HG03060 (cell line): ENCODE results near the gene SLC22A15.
"Not testable (repeated sequence)": the region's sequence is repeated elsewhere in the genome, so short reads cannot be mapped to it uniquely, and the experiment has no call there.

Experiments used
- ATAC-seq: cut with Tn5 transposase; IDR thresholded peaks from one replicate; pipeline ENCODE4 v1.9.1; 2021; ENCODE audit warnings: low read depth, moderate number of reproducible peaks; ENCODE audit not compliant: unreplicated experiment

The SLC22A15 gene

GRCh38 chr1:115976062-115976920 is at the start of gene SLC22A15:
Gene SLC22A15, plus strand, starts transcription at chr1:115976513. Its CDS starts 115 bp downstream, at chr1:115976628.
- ATAC-seq = no peak

- ATAC-seq = no peak
Observed at GRCh38 chr1:115927971-115928370, 48.3 kb upstream of the SLC22A15 start.

DNA sequence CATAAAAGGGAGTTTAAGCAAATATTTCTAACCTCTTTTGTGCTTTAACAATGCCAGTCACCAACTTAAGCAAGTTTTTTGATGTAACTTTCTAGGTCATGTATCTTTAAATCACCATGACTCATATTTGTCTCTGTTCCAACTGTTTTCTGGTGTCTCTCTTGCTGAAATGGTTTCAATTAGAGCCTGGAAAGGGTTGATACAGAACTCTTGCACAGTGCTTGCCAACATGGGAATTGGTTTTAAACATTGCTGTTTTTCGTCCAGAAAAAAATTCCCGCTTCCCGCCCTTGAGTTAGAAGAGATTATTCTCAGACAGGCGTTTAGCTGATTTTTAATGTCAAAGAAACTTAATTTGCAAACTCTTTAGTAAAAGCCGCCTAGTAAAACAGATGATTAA is 46.4 kb upstream of the SLC22A15 start:
- no peak for ATAC-seq

DNA sequence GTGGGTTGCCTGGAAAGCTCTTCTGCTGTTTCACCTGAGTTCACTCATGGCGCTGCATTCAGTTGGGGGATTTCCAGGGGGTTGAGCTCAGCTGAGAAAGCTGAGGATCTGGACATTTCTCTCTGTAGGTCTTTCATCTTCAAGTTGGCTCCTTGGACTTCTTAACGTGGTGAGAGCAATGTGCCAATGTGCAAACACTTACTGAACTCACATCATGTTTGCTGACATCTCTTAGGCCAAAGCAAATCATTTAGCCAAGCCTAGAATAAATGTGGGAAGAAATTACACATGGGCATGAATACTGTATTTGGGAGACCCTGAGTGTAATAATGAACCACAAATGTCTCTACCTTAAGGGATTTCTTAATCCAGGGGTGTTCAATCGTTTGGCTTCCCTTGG is 42.7 kb upstream of the SLC22A15 start:
- no peak for ATAC-seq

- no peak for ATAC-seq
Observed at GRCh38 chr1:115939455-115939854, 36.9 kb upstream of the SLC22A15 start.

DNA sequence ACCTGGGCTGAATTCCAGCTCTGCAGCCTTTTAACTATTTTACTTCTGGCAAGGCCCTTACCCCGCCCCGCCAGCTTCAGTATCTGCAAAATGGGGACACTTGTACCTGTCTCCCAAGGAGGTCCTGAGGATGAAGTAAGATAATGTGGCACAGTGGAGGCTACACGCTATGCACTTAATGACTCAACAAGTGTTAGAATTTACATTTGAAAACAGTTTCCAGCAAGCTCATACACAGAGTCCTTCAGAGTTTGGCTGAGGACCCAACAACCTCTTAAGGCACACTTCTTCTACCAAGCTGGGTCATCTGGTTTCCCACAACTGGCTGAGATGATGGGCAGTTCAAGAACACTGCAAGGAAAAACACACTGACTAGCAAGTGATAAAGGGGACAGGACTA is 30.2 kb upstream of the SLC22A15 start:
- no peak for ATAC-seq

DNA sequence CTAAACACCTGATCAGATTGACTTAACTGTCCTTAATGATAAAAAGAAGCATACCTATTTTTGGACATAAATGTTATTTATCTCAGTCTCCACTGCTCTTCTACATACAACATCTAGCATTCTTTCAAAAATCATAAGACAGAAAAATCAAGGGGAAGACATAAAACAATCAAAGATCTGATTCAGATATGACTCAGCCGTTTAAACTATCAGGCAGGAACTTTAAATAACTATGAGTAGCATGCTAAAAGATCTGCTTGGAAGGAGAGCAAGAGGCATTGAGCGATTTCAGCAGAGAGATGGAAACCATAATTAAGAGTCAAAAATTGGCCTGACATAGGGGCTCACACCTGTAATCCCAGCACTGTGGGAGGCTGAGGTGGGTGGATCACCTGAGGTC is 27.2 kb upstream of the SLC22A15 start:
- no peak for ATAC-seq

- no peak for ATAC-seq
Observed at GRCh38 chr1:115951560-115951959, 24.8 kb upstream of the SLC22A15 start.

DNA sequence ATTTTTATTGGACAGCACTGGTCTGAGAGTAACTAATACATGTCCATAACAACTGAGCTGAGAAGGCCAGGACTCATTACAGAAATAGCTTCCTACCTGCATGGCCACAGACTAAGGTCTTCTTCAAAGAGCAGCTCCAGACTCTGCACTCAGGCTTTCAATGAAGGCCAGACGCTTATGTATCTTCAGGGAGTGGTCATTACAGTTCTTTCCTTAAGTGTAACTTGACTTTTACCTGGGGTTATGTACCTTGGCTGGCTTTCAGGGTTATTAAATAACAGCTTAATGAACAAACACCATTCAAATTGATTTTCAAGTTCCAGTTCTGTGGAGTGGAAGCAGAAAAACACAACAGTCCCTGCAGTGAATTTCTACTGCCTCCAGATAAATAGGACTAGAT is 23.8 kb upstream of the SLC22A15 start:
- ATAC-seq = no peak

- no peak for ATAC-seq
Observed at GRCh38 chr1:115953180-115953579, 23.1 kb upstream of the SLC22A15 start.

- ATAC-seq = no peak
Observed at GRCh38 chr1:115954684-115955083, 21.6 kb upstream of the SLC22A15 start.

GRCh38 chr1:115955228-115955627 is 21.1 kb upstream of the SLC22A15 start:
- no peak for ATAC-seq

DNA sequence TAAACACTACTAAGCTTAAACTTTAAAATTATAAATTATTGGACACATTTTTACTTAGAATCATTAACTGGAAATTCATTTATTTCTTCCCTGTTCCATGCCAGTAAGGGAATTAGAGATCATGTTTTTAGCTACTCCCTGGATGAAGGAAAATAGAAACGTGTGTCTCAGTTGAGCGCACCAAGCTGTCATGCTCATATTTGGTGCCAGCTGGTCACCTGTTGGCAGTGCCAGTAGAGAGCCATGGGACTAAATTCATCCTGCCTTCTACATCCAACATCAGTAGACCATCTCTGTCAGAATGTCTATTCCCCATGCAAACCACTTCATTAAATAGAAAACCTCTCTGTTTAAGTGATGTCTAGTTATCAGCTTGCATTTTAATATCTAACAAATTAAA is 17.4 kb upstream of the SLC22A15 start:
- ATAC-seq = no peak

DNA sequence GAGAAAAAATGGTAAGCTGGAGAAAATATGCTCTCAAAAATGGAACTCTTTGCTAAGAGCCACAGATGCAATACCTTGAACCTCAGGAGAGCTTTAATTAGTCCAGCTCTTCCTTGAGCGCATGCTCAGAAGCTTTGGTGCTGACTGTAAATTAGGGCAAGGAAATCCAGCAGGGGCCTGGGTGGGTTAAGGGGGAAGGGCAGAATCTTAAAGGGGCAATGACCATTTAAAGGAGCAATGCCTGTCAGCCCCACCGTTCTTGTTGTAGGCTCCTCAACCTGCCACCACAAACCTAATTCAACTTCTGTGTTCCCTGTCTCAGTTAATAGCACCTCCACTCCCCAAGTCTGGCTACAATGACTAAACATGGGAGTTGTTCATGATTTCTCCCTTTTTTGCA is 6.8 kb upstream of the SLC22A15 start:
- ATAC-seq = no peak

DNA sequence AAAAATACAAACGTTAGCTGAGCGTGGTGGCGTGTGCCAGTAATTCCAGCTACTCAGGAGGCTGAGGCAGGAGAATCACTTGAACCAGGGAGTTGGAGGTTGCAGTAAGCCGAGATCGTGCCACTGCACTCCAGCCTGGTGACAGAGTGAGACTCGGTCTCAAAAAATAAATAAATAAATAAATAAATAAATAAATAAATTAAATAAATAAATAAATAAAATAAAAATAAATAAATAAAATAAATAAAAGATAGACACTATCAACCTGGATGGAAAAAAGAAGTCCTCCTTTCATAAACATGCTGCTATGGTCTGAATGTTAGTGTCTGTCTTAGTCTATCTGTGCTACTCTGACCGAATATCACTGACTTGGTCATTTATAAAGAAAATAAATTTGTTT is 4.5 kb upstream of the SLC22A15 start:
- ATAC-seq = not testable (repeated sequence)

DNA sequence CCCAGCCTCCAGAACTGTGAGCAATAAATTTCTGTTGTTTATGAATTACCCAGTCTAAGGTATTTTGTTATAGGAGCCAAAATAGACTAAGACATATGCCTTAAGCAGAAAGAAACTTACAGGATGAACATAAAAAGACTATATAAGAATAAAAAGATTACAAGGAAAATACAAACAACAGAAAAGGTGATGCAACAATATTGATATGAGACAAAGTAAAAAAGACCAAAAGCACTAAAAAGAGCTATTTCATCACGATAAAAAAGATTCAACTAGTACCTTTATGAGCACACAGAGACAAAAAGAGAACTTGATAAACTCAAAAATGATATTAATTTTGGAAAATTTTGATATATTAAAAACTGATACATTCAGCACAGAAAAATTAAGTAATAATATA is 3.2 kb upstream of the SLC22A15 start:
- ATAC-seq = no peak

GRCh38 chr1:115975569-115976061 is 698 bp upstream of the SLC22A15 start:
- ATAC-seq = no peak

DNA sequence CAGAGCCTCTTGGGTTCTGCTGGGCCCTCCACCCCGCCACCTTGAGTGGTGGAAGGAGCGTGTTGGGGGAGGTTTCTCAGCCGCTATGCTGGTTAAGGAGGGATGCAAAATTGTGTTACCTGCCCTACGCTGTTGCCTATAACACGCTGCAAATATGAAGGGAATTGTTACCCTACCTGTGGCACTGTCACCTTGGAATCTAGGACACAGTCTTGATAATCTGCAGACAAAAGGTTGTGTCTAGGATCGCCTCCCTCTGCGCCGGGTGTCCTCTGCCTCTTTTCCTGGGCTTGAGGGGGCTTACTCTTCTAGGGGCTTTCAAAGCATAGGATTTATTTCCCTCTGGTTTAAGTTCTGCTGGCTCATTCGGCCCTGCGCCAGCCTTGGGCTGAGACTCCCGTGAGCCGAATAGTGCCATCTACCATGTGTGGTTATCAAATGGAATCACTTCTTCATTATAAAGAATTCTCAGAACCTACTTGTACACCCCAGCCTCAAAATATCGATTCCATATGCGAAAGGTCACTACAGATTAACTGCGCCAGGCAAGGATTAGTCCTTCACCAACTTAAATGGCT is 697 bp downstream of the SLC22A15 start:
- no peak for ATAC-seq

DNA sequence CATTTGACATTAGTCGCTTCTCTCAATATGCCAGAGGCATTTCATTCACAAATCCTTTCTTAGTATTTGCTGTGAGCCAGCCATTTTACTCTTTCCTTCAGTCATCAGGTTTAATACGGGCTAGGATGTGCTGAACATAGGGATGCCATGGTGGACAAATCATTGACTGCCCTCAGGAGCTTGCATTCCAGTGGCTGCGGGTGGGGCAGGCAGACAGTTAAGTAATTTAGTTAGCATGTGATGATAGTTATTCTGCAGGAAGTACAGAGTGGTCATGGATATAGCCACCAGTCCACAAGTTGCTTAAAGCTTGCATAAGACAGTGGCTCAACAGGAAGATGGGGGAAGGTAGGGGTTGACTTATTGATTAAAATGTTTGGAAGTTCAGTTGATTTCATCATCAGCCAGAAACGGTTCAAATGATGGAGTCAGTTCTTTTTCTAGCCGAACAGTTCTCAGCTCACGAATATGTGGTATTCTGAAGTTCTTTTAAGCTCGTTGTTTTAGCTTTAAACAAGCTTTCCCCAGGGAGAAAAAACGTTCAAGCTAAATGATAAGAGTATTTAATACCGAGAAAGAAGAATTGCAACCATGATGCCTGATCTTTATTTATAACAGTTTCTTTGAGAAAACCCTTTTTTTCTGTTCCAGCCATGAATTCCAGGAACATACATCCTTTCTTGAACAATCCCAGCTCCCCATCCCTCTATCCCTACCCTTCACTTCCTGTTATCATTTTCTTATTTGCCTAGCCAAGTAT is 1.4 kb downstream of the SLC22A15 start:
- ATAC-seq = no peak

- ATAC-seq = no peak
Observed at GRCh38 chr1:115978292-115978941, 2.1 kb downstream of the SLC22A15 start.

DNA sequence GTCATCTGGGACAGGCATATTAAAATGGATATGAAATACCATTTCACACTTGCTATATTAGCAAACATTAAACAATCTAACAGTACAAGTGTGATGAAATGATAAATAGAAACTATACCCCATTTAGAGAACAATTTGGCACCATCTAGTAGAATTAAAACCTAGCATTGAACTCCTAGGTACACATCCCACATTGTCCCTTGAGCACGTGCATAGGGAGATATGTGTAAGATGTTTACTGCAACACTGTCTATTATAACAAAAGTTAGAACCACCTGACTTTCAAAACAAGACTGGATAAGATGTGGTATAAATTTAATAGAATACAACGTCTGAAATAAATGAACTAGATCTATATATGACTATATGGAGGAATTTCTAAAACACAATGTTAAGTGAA is 3.8 kb downstream of the SLC22A15 start:
- ATAC-seq = no peak
